SK-N-SH treated with all-trans-retinoic acid at 6 μM for 48 hours (cell line): ENCODE data around the gene ANP32B.

Experiments
- ATAC-seq: fragments of 200-7000 bp; cut with Tn5 transposase; 3 replicates; pipeline ENCODE4 v1.9.1; 2020; ENCODE audit warnings: mild to moderate bottlenecking, moderate library complexity
- ARNTL ChIP-seq: fragments of 450-650 bp; formaldehyde crosslinking; IDR thresholded peaks from 2 replicates; pipeline ENCODE4 v1.5.0; 2020; ENCODE audit warnings: low read depth, mild to moderate bottlenecking, moderate library complexity, borderline replicate concordance
- BACH2 ChIP-seq: fragments of 250-450 bp; sonication (Bioruptor Pico); IDR thresholded peaks from 2 replicates; pipeline ENCODE4 v1.9.0; 2021; ENCODE audit warnings: mild to moderate bottlenecking, borderline replicate concordance
- CSDC2 ChIP-seq: fragments of 250-450 bp; sonication (Bioruptor Pico); IDR thresholded peaks from 2 replicates; pipeline ENCODE4 v1.5.0; 2020; ENCODE audit warnings: mild to moderate bottlenecking, moderate library complexity
- ESRRG ChIP-seq: fragments of 250-450 bp; sonication (Bioruptor Pico); IDR thresholded peaks from 2 replicates; pipeline ENCODE4 v1.6.1; 2021; ENCODE audit warnings: mild to moderate bottlenecking
- GLIS3 ChIP-seq: fragments of 250-450 bp; sonication (Bioruptor Pico); IDR thresholded peaks from 2 replicates; pipeline ENCODE4 v1.5.0; 2020; ENCODE audit warnings: mild to moderate bottlenecking, moderate library complexity
- ISL1 ChIP-seq: fragments of 250-450 bp; sonication (Bioruptor Pico); IDR thresholded peaks from 2 replicates; pipeline ENCODE4 v2.1.2; 2022; ENCODE audit warnings: mild to moderate bottlenecking, moderate library complexity
- RARB ChIP-seq: fragments of 250-450 bp; sonication (Bioruptor Pico); IDR thresholded peaks from 2 replicates; pipeline ENCODE4 v1.8.0; 2021; ENCODE audit warnings: mild to moderate bottlenecking, moderate library complexity
- SNAI2 ChIP-seq: fragments of 250-450 bp; sonication (Bioruptor Pico); IDR thresholded peaks from 2 replicates; pipeline ENCODE4 v1.5.0; 2020; ENCODE audit warnings: mild to moderate bottlenecking, moderate library complexity
- TCF4 ChIP-seq: fragments of 250-450 bp; sonication (Bioruptor Pico); IDR thresholded peaks from 2 replicates; pipeline ENCODE4 v1.8.0; 2021; ENCODE audit warnings: mild to moderate bottlenecking, moderate library complexity, borderline replicate concordance
- TOX ChIP-seq: fragments of 250-450 bp; sonication (Bioruptor Pico); IDR thresholded peaks from 2 replicates; pipeline ENCODE4 v1.8.0; 2021; ENCODE audit warnings: mild to moderate bottlenecking, moderate library complexity, borderline replicate concordance
- ZC3H10 ChIP-seq: fragments of 250-450 bp; sonication (Bioruptor Pico); IDR thresholded peaks from 2 replicates; pipeline ENCODE4 v1.5.1; 2021; ENCODE audit warnings: mild to moderate bottlenecking, moderate library complexity
- ZFP3 ChIP-seq: fragments of 250-450 bp; sonication (Bioruptor Pico); IDR thresholded peaks from 2 replicates; pipeline ENCODE4 v1.5.0; 2020; ENCODE audit warnings: mild to moderate bottlenecking, moderate library complexity
- ZFP30 ChIP-seq: fragments of 450-650 bp; formaldehyde crosslinking; IDR thresholded peaks from 2 replicates; pipeline ENCODE4 v1.5.0; 2022; ENCODE audit warnings: mild to moderate bottlenecking, moderate library complexity
- ZNF565 ChIP-seq: fragments of 450-650 bp; formaldehyde crosslinking; conservative IDR thresholded peaks from 2 replicates; pipeline ENCODE4 v1.5.0; 2020; ENCODE audit warnings: low read depth, mild to moderate bottlenecking, moderate library complexity
- ZNF70 ChIP-seq: fragments of 450-650 bp; formaldehyde crosslinking; IDR thresholded peaks from 2 replicates; pipeline ENCODE4 v1.5.0; 2020; ENCODE audit warnings: mild to moderate bottlenecking, moderate library complexity
- ZNF8 ChIP-seq: fragments of 450-650 bp; formaldehyde crosslinking; IDR thresholded peaks from 2 replicates; pipeline ENCODE4 v1.5.0; 2020; ENCODE audit warnings: mild to moderate bottlenecking, moderate library complexity
- TF ChIP-seq, protein P1 (sequence below): fragments of 250-450 bp; sonication (Bioruptor Pico); IDR thresholded peaks from 2 replicates; pipeline ENCODE4 v1.8.0; 2021; ENCODE audit warnings: low read depth, mild to moderate bottlenecking, moderate library complexity, borderline replicate concordance
- TF ChIP-seq, protein P2 (sequence below): fragments of 250-450 bp; sonication (Bioruptor Pico); IDR thresholded peaks from 2 replicates; pipeline ENCODE4 v1.5.0; 2020; ENCODE audit warnings: mild to moderate bottlenecking, moderate library complexity
- TF ChIP-seq, protein P3 (sequence below): fragments of 250-450 bp; sonication (Bioruptor Pico); IDR thresholded peaks from 2 replicates; pipeline ENCODE4 v1.8.0; 2020; ENCODE audit warnings: mild to moderate bottlenecking, moderate library complexity, borderline replicate concordance
- TF ChIP-seq, protein P4 (sequence below): fragments of 250-450 bp; sonication (Bioruptor Pico); IDR thresholded peaks from 2 replicates; pipeline ENCODE4 v1.5.1; 2021; ENCODE audit warnings: mild to moderate bottlenecking, moderate library complexity
- TF ChIP-seq, protein P5 (sequence below): fragments of 250-450 bp; sonication (Bioruptor Pico); IDR thresholded peaks from 2 replicates; pipeline ENCODE4 v1.5.1; 2020; ENCODE audit warnings: low read depth, mild to moderate bottlenecking, moderate library complexity

Gene ANP32B

DNA sequence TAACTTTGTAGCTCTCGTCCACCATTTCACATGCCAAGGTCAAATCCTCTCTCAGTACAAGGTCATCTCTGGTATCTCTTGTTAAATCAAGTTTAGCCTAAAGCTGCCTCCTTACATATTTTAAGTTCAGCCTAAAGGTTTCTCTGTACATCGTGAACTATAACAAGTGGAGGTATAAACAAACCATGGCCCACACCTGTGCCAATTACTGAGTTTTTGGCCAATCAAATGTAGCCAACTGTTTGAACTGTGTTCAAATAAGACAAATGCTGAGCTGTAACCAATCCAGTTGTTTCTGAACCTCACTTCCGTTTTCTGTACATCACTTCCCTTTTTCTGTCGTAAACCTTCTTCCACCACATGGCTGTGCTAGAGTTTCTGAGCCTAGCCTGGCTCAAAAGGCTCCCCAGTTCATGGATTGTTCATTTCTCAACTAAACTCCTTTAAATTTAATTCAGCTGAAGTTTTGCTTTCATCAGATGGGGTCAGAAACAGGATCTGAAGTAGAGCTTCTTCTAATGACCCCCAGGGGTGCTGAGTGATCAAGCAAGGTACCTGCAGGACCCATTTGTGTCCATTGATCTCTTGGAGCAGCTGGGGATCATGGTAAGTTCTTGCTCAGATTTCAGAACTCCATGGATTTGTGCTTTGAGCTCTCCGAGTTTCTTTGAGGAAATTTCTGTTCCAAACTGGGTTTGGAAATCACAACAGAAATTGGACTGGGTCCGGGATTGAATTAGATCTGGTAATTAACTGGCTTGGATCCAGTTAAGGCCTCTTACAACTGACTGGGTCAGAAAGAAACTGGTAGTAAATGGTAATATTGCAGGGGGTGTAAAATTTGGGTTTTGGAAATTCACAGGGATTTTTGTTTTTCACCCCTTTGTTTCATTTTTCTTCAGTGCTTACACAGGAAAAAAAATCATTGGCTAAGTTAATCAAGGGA is 62.4 kb downstream of the ANP32B start:
- ATAC-seq, result no peak
- TF ChIP-seq ZFP30 (CRISPR knock-in tag), result no peak
- TF ChIP-seq RARB (CRISPR knock-in tag), result no peak
- TF ChIP-seq, protein P1, sequence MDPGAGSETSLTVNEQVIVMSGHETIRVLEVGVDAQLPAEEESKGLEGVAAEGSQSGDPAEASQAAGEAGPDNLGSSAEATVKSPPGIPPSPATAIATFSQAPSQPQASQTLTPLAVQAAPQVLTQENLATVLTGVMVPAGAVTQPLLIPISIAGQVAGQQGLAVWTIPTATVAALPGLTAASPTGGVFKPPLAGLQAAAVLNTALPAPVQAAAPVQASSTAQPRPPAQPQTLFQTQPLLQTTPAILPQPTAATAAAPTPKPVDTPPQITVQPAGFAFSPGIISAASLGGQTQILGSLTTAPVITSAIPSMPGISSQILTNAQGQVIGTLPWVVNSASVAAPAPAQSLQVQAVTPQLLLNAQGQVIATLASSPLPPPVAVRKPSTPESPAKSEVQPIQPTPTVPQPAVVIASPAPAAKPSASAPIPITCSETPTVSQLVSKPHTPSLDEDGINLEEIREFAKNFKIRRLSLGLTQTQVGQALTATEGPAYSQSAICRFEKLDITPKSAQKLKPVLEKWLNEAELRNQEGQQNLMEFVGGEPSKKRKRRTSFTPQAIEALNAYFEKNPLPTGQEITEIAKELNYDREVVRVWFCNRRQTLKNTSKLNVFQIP (CRISPR knock-in tag), result no peak
- TF ChIP-seq ZNF70, result no peak
- TF ChIP-seq, protein P2, sequence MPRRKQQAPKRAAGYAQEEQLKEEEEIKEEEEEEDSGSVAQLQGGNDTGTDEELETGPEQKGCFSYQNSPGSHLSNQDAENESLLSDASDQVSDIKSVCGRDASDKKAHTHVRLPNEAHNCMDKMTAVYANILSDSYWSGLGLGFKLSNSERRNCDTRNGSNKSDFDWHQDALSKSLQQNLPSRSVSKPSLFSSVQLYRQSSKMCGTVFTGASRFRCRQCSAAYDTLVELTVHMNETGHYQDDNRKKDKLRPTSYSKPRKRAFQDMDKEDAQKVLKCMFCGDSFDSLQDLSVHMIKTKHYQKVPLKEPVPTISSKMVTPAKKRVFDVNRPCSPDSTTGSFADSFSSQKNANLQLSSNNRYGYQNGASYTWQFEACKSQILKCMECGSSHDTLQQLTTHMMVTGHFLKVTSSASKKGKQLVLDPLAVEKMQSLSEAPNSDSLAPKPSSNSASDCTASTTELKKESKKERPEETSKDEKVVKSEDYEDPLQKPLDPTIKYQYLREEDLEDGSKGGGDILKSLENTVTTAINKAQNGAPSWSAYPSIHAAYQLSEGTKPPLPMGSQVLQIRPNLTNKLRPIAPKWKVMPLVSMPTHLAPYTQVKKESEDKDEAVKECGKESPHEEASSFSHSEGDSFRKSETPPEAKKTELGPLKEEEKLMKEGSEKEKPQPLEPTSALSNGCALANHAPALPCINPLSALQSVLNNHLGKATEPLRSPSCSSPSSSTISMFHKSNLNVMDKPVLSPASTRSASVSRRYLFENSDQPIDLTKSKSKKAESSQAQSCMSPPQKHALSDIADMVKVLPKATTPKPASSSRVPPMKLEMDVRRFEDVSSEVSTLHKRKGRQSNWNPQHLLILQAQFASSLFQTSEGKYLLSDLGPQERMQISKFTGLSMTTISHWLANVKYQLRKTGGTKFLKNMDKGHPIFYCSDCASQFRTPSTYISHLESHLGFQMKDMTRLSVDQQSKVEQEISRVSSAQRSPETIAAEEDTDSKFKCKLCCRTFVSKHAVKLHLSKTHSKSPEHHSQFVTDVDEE (CRISPR knock-in tag), result no peak
- no peak for TF ChIP-seq SNAI2 (CRISPR knock-in tag)
- TF ChIP-seq ZFP3, result no peak
- no peak for TF ChIP-seq TOX (CRISPR knock-in tag)
- TF ChIP-seq, protein P3, sequence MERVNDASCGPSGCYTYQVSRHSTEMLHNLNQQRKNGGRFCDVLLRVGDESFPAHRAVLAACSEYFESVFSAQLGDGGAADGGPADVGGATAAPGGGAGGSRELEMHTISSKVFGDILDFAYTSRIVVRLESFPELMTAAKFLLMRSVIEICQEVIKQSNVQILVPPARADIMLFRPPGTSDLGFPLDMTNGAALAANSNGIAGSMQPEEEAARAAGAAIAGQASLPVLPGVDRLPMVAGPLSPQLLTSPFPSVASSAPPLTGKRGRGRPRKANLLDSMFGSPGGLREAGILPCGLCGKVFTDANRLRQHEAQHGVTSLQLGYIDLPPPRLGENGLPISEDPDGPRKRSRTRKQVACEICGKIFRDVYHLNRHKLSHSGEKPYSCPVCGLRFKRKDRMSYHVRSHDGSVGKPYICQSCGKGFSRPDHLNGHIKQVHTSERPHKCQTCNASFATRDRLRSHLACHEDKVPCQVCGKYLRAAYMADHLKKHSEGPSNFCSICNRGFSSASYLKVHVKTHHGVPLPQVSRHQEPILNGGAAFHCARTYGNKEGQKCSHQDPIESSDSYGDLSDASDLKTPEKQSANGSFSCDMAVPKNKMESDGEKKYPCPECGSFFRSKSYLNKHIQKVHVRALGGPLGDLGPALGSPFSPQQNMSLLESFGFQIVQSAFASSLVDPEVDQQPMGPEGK (CRISPR knock-in tag), result no peak
- TF ChIP-seq ZNF565 (CRISPR knock-in tag), result no peak
- no peak for TF ChIP-seq BACH2 (CRISPR knock-in tag)
- no peak for TF ChIP-seq ARNTL (CRISPR knock-in tag)
- TF ChIP-seq, protein P4, sequence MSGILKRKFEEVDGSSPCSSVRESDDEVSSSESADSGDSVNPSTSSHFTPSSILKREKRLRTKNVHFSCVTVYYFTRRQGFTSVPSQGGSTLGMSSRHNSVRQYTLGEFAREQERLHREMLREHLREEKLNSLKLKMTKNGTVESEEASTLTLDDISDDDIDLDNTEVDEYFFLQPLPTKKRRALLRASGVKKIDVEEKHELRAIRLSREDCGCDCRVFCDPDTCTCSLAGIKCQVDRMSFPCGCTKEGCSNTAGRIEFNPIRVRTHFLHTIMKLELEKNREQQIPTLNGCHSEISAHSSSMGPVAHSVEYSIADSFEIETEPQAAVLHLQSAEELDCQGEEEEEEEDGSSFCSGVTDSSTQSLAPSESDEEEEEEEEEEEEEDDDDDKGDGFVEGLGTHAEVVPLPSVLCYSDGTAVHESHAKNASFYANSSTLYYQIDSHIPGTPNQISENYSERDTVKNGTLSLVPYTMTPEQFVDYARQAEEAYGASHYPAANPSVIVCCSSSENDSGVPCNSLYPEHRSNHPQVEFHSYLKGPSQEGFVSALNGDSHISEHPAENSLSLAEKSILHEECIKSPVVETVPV (CRISPR knock-in tag), result no peak
- no peak for TF ChIP-seq CSDC2

DNA sequence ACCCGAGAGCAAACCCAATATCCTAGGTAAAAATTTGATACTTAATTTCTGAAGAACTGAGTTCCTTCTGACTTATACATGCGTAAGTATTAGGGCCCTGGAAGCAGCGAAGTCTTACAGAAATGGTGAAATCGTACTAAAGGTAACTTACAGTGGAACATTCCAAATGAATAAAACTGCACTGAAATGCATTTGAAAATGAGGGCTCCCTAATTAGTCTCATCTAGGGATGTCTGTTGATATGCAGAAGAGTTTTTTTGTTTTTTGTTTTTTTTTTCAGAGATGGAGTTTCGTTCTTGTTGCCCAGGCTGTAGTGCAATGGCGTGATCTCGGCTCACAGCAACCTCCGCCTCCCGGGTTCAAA is 63.0 kb downstream of the ANP32B start:
- TF ChIP-seq ZFP3 (no peak), CSDC2 (no peak), RARB (CRISPR knock-in tag) (no peak), ZNF8 (CRISPR knock-in tag) (no peak)
- no peak for ATAC-seq

DNA sequence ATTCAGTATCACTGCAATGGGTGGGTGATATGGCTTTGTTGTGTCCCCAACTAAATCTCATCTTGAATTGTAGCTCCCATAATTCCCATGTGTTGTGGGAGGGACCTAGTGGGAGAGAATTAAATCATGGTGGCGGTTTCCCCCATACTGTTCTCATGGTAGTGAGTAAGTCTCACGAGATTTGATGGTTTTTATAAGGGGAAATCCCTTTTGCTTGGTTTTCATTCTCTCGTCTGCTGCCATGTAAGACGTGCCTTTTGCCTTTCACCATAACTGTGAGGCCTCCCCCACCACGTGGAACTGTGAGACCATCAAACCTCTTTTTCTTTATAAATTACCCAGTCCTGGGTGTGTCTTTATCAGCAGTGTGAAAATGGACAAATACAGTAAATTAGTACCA is 63.9 kb downstream of the ANP32B start:
- ATAC-seq, result no peak
- no peak for TF ChIP-seq ISL1 (CRISPR knock-in tag)
- TF ChIP-seq TOX (CRISPR knock-in tag), result no peak
- TF ChIP-seq ZNF8 (CRISPR knock-in tag), result no peak
- TF ChIP-seq ZC3H10 (CRISPR knock-in tag), result no peak
- no peak for TF ChIP-seq BACH2 (CRISPR knock-in tag)
- no peak for TF ChIP-seq RARB (CRISPR knock-in tag)
- no peak for TF ChIP-seq ZFP3
- TF ChIP-seq ESRRG (CRISPR knock-in tag), result no peak
- TF ChIP-seq, protein P2 (CRISPR knock-in tag), result no peak
- no peak for TF ChIP-seq ZNF70
- TF ChIP-seq GLIS3 (CRISPR knock-in tag), result no peak
- no peak for TF ChIP-seq TCF4 (CRISPR knock-in tag)
- TF ChIP-seq, protein P5, sequence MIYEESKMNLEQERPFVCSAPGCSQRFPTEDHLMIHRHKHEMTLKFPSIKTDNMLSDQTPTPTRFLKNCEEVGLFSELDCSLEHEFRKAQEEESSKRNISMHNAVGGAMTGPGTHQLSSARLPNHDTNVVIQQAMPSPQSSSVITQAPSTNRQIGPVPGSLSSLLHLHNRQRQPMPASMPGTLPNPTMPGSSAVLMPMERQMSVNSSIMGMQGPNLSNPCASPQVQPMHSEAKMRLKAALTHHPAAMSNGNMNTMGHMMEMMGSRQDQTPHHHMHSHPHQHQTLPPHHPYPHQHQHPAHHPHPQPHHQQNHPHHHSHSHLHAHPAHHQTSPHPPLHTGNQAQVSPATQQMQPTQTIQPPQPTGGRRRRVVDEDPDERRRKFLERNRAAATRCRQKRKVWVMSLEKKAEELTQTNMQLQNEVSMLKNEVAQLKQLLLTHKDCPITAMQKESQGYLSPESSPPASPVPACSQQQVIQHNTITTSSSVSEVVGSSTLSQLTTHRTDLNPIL, result no peak
- TF ChIP-seq SNAI2 (CRISPR knock-in tag), result no peak
